ENCODE data around the gene CCR3.

GRCh38 chr3:46283881-46284450 lies 41.7 kb downstream of the CCR3 start:
- TF ChIP-seq EZH2phosphoT487 (conservative IDR thresholded peaks at IDR 0.05; ENCODE audit: low read length) (no peak), CTCF (IDR thresholded peaks at IDR 0.05; ENCODE audit: insufficient read depth, low read length, poor library complexity, severe bottlenecking) (no peak)
